GM19193 (cell line): ENCODE results near the gene LRCOL1.

Experiments
- POLR2A ChIP-seq: IDR thresholded peaks from 4 replicates; pipeline ENCODE4 v1.6.1; 2011; ENCODE audit not compliant: insufficient read depth, insufficient read length; ENCODE audit errors: extremely low read depth

The LRCOL1 gene

DNA sequence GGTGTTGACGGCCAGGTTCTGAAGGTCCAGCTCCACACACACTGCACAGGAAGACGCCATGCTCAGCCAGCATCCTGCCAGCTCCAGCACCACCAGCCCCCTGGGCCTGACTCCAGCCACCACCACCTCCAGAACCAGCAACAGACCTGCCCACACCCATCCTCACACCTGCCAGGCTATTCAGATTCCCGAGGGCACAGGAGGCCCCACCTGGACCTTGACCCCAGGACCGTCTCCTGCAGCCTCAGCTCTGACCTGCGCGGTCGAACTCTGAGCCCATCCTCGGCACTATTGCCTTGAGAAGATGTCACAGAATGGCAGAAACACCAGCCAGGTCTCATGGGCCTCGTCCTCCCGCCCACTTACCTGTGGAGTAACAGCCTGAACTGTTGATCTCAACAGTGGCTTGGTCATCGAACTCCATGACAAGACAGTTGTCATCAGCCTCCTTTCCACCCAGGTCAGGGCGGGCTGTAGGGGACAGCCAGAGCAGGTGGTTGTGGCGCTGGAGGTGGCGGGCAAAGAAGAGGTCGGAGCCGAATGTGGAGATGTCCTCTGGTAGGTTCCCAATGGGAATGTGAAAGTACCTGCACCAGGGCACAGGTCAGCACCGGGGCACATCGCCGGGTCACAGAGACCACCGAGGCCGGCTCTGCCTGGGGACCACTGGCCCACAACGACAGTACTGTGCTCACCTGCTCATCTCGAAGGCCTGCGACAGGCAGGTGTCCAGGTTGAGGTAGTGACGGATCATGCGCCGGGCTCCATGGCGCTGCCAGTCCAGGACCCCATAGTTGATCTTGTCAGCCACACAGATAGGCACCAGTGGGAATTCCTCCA lies 31.6 kb upstream of the LRCOL1 start:
- TF ChIP-seq POLR2A: no peak

DNA sequence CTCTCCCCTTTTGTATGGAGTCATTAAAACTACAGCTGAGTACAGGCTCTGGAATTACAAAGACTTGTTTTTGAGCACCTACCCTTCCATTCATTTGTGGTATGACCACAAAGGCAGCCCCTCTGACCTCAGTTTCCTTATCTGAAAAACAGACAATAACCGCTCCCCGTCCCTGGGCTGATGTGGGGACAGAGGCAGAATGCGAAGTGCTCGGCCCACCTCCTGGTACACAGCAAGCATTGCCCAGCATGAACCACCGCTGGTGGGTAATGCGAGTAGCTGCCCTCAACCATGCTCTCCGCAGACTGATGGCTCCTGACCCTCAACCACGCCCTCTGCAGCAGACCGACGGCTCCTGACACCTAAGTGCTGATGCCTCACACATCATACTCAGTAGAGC lies 30.6 kb upstream of the LRCOL1 start:
- TF ChIP-seq POLR2A: no peak

DNA sequence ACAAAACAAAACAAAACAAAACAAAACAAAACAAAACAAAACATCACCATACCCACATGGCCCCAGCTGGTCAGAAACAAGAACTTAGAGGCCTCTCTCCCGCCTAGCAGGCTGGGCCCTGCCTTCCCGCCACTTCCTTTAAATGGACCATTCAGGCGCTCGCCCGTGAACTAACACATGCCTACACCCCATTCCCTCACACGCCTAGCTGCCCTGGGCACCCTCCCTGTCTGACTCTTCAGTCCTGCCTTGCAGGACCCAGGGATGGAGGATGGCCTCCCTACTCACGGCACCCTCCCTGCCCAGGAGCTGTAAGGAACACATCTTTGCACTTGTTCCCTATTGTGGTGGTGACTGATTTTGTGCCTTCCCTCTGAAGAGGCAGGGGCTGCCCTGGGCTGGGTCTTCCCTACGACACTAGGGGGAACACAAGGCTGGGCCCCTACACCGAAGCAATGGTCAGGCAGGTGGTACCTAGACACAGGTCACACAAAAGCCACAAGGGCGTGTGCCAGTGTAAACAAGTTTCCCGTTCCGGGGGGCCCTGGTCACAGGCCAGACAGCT lies 29.7 kb upstream of the LRCOL1 start:
- no peak for TF ChIP-seq POLR2A

DNA sequence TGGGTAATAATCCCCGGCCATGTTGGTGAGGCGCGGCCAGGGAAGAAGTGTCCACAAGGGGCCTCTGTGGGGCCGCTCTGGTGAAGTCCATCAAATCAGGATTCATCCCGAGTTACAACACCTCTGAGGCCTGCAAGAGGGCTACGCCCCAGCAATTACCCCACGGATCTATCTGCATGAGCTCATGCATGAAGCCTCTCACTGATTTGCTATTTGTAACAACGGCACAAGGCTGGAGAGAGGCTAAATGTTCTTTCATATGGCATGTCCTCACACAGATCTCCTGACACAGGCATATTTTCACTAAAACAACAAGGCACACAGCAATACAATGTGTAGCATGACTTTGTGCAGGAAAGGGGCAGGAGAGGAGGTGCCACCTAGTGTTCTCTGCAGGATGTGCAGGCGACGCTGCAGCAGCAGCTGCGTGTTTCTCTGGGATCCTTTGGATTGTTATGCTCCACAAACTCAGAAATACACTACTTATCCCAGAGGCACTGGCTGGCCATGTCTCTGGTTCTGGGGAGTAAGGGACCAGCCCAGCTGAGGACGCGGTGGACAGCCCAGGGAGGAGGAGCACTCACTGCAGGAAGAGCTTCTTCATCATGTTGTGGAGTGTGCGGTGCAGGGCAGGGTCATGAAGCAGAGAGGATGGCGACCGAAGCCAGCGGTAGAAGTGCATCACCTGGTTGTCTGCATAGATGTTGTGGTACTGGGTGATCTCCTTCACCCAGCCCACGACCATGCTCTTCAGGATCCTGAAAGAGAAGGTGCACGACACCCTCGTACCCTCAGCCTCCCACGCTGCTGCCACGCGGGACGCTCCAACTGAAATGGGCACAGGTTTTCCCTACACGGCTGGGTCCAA lies 28.4 kb upstream of the LRCOL1 start:
- TF ChIP-seq POLR2A: no peak

DNA sequence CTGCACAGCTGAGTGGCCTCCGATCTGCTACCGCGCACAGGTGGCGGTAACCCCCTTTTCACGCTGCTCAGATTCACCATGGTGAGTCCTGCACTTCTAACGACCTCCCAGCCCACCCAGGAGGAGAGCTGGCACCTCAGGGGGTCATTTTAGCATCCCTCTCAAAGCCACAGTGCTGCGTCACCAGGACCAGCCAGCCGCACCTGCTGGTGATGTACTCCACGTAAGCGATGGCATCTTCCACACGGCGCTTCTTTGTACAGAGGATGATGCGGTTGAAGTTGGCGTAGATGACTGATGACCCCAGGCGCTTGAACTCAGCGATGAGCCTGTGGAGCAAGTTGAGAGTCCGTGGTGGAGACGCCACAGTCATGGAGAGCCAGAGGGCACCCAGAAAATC lies 27.4 kb upstream of the LRCOL1 start:
- TF ChIP-seq POLR2A: no peak

DNA sequence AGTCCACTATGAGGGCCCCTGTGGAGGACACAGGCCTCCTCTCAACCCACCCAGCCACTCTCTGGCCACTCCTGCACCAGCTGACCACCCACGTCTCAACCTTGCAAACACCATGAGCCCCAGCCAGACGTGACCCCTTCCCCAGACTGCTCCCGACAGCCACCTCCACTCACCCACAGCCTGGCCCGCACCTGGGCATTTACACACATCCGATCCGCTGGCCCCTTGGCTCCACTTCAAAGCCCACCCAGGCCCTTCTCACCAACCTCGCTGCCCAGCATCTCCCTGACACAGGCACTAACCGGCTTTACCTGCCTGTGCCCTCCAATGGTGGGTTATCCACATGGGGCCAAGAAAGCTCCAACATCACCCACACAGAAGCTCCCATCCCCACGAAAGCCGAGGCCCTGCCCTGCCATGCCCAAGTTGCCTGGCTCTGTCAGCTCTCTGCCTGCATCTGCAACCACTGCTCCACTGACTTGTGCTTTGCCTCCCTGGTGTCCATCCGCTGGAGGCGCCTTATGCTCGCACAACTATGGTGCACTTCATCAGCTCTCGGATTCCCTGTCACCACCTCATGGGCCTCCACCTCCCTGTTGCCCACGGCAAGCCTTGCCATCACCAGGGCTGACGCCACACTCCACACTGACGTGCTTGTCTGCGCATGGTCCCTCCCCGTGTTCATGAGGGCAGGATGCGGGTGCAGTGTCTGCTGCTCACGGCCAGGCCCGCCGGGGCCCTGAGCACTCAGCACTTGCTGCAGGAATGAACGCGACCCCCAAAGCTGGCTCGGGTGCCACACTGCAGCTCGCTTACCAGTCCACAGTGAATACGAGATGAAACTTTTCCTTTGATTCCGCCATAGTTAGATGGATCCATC lies 24.9 kb upstream of the LRCOL1 start:
- no peak for TF ChIP-seq POLR2A

DNA sequence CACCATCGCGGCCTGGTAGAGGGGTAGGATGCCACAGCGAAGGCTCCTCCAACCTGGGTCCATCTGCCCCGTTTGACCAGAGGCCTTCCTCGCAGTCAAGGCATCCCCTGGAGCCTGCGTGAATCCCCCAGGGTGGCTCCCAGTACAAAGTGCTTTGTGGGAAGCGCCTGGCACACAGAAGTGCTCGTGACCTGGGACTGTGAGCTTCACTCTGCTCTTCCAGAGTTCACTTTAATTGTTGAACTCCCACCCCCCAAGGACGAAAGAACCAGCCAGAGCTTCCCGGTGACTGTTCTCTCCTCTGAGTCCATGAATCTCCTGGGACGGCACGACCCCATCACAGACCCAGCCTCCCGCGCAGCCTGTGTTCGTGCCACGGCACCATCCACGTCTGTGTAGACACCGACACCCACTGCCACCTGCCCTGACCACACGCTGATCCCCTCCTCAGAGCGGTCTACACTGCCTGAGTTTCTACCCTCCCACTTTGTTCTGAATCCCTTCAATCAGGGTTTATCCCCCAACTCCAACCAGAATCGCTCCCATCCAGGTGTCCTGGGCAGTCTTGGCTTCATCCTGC lies 24.1 kb upstream of the LRCOL1 start:
- TF ChIP-seq POLR2A: no peak

DNA sequence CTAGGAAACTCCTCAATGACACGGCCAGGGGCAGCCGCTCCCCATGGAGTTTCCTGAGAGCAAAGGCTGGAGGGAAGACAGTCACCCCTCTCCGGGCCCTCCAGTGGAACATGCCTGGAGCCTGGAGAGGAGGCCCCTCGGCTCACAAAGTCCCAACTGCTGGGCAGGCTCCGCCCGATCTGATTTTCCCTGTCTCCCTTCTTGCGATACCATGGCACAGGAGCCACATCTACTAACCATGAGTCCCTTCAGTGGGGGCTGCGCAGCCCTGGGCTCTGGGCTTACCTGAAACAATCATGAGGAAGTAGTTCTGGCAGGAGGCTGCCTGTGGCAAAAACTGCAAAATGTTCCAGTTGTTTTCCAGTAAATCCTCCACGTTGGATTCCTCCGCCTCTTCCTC lies 23.5 kb upstream of the LRCOL1 start:
- TF ChIP-seq POLR2A: no peak

DNA sequence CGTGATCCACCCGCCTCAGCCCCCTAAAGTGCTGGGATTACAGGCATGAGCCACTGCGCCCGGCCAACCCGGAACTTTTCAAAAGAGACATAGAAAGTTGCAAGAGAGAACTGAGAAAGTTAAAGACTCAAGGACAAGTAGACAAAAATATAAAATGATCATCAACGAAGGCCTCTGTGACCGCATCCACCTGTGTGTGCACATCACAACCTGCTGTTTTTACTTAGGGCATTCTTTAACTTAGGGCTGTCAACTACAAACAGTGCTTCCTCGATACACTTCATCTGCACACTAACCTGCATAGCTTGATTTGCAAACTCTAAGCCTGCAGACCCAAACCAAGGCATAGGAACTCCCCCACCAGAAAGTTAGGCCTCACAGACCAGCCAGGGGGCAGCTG lies 23.0 kb upstream of the LRCOL1 start:
- TF ChIP-seq POLR2A: no peak

DNA sequence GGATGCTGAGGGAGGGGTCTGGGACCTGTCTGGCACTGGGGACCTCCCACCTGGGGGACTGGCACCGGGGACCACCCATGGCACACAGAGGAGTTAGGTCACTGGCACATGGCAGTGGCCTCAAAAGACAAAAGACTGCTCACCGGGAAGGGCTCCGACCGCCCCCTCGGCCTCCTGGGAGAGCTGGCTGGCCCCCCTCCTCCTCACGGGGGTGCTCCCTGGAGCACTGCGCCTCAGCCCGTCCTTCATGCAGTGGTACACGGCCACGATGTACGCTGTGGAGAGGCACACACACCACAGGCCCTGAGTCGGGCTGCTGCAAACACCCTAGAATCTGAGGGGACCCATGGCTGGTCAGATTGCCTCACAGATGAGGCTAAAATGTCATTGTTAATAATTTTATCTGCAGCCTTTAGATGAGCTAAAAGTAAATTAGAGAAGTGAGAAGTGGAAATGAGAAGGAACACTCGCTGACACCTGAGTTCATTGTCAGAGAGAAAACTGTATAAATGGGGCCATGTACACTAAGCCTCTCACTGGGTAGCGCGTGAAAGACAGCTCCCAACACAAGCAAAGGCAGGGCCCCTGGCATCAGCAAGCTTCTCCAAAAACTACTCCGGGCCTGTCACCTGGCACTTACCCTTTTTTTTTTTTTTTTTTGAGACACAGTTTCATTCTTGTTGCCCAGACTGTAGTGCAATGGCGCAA lies 22.3 kb upstream of the LRCOL1 start:
- TF ChIP-seq POLR2A: no peak

DNA sequence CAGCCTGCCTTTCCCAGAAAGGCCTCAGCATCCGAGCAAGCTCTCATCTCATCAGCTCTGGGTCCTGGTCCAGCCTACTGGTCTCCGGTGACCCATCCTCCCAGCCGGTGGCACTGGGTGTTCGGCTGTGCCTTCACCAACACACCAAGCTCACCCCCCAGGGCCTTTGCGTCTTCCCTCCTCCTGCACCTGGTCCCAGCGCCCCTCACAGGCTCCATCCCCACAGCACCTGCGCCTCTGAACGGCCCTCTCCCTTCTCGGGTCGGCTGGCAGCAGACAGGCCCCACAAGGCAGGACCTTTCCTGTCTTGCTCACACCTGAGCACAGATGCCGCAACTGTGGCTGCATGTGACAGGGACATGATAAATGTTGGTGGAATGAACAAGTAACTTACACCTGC lies 21.3 kb upstream of the LRCOL1 start:
- TF ChIP-seq POLR2A: no peak

DNA sequence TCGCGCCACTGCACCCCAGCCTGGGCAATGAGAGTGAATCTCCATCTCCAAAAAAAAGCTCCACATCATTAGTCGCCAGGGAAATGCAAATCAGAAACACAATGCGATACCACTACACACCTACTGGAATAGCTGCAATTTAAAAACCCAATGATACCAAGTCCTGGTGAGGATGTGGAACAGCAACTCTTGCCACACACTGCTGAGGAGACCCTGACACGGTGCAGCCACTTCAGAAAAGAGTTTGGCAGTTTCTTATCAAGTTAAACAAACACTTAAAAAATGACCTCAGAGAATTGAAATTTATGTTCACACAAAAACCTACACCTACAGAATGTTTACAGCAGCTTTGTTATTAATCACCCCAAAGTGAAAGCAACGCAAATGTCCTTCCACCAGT lies 20.3 kb upstream of the LRCOL1 start:
- TF ChIP-seq POLR2A: no peak

DNA sequence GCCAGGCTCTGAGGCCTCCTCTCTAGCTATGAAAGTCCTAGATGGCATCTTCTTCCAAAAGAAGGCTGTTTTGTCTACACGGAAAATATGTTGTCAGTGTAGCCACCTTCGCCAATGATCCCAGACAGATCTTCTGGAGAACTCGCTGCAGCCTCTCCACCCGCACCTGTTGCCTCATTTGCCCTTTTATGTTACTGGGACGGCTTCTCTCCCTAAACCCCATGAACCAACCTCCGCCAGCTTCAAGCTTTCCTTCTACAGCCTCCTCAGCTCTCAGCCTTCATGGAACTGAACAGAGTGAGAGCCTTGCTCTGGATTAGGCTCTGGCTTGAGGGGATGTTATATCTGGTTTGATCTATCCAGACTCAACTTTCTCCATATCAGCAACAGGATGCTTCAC lies 18.9 kb upstream of the LRCOL1 start:
- TF ChIP-seq POLR2A: no peak
